Fibroblast of mammary gland (primary cell): ENCODE results near the gene AKAP13.
A peak's percentile ranks its signal among the peaks of the same experiment; 100 is the strongest.

Source experiments
- DNase-seq: peaks from one replicate; pipeline ENCODE4 v3.0.0-alpha.2; 2010; ENCODE audit warnings: low read depth
- H3K4me3 ChIP-seq: 2 replicates; pipeline ENCODE4 v1.5.1; 2011; ENCODE audit warnings: low read depth, mild to moderate bottlenecking, low read length, moderate library complexity; ENCODE audit not compliant: control insufficient read depth
- CTCF ChIP-seq: conservative IDR thresholded peaks from 2 replicates; pipeline ENCODE4 v1.5.1; 2011; ENCODE audit warnings: low read depth, low read length, inconsistent platforms; ENCODE audit not compliant: control insufficient read depth, insufficient read depth

AKAP13 gene

DNA sequence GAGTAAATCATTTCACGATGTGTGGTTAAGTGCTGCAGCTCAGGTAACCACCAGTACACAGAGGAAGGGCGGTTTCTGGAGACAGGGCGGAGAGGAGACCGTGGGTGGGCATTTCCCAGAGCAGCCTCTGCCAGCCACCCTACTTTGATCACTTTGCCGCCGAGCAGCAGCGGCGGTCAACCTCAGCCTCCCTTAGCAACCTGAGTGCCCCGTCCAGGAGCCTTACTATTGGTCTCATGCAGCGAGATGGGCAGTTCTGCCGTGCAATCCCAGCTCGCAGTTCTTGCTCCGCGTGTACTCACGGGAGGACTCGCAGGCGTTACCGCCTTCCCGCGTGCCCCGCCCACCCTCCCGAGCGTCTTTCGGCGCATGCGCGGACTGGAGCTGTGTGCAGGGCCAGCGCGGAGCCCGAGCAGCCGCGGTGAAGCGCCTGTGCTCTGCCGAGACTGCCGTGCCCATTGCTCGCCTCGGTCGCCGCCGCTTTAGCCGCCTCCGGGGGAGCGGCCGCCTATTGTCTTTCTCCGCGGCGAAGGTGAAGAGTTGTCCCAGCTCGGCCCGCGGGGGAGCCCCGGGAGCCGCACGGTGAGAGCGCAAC is at the start of gene AKAP13:
AKAP13 (plus strand) TSS at position 387 of the 595 bp plus-strand sequence. CDS start 105,118 bp downstream, outside the sequence.
- peak; percentile 99 for DNase-seq
- TF ChIP-seq CTCF, result no peak
- H3K4me3 ChIP-seq, result peak within 1 kb of the TSS; percentile 72

DNA sequence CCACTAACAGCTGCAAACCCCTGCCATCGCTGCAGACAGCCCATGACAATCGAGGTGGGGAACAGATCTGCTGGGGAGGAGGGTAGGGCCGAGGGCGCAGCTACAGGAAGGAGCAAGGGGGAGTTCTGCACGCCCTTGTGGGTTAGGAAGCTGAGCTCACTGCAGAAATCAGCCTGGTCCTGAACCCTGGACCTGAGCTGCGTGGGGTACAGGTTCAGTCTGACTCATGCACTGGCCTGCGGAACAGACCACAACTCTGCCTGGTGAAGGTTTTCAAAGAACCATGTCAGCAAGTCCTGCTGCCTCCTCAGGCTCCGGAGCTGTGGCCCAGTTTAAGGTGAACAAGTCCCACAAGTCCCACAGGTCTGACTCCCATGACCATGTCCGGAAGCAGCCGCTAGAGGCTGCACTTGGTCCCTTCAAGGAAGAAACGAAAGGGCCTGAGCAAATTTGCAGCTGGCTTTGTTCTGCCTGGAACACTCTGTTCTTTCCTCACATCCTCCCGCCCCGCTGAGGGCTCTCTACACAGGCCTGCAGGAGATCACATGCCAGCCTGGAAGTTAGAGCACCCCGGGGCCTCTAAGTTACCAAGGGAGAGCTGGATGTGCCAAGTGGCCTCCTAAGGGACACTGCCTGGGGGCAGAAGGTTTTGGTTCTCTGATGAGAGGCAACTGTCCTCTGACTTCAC is 49.4 kb upstream of the AKAP13 start:
- TF ChIP-seq CTCF, result peak; percentile 98
- DNase-seq, result peak; percentile 97
- no peak overlapping the region for H3K4me3 ChIP-seq

DNA sequence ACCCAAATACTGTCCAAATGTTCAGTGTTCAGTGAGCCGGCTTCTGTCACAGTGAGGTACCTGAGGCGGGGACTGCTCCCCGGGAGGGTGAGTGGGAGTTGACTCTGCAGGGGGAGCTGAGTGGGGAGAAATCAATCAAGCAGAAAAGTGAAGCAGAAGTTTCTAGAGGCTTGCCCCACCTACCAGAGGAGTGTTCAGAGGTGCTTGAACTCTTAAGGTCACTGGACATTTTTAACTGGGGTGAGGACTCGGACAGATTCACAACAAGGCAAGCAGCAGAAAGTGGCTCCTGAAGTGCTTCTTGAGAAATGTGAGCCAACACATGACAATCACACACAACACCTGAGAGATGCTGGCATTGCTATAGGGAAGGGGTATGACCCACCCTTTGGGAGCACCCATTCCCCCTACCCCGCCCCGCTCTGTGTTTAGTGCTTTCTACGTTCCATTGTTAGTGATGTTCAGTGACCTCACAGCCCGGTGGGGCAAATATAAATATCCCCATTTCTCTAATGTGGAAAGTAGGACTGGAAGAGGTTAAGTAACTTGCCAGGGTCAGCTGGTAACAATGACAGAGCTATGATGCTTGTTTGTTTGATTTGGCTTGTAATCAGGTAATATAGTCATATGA is 48.6 kb upstream of the AKAP13 start:
- no peak overlapping the region for H3K4me3 ChIP-seq
- TF ChIP-seq CTCF, result no peak
- DNase-seq, result peak; percentile 44

- H3K4me3 ChIP-seq, result no peak overlapping the region
- DNase-seq, result peak; percentile 84
- no peak for TF ChIP-seq CTCF
Measured at GRCh38 chr15:85333132-85333831, 47.1 kb upstream of the AKAP13 start.

- no peak for DNase-seq
- no peak for TF ChIP-seq CTCF
Measured at GRCh38 chr15:85334241-85334640, 46.2 kb upstream of the AKAP13 start.

DNA sequence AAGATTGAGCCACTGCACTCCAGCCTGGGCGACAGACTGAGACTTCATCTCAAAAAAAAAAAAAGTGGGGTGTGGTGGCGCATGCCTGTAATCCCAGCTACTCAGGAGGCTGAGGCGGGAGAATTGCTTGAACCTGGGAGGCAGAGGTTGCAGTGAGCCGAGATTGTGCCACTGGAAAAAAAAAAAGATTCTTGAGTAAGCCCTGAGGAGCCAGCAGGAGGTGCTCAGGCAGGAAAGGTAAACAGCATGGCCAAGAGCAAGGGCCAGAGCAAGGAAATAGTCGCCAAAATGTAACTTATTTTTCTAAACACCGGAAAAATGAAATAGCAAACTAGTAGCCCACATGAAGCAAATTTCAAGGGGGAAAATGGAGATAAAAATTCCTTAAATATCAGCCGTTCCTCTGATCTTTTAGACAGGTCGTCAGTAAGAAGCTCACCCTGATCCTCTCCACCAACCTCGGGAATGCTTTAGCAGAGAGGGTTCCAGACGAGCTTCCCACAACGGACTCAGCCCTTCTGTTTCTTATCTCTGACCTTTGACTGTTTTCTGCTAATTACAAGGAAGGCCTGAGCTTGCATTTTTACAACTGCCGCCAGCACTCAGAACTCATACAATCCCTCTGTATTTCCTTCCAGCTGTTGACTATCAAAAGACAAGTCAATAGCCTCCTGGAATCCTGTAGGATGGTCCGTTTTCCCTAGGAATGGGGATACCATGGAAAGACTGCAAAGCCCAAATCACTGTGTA is 45.0 kb upstream of the AKAP13 start:
- TF ChIP-seq CTCF, result no peak
- H3K4me3 ChIP-seq, result no peak overlapping the region
- DNase-seq, result no peak

More at GRCh38 chr15:85334241-85334640, 46.2 kb upstream of the AKAP13 start:
- no peak overlapping the region for H3K4me3 ChIP-seq
